ENCODE measurements around the gene ARMC2.
"Not testable (repeated sequence)": the region's sequence is repeated elsewhere in the genome, so short reads cannot be mapped to it uniquely, and the experiment has no call there.

The ARMC2 gene

DNA sequence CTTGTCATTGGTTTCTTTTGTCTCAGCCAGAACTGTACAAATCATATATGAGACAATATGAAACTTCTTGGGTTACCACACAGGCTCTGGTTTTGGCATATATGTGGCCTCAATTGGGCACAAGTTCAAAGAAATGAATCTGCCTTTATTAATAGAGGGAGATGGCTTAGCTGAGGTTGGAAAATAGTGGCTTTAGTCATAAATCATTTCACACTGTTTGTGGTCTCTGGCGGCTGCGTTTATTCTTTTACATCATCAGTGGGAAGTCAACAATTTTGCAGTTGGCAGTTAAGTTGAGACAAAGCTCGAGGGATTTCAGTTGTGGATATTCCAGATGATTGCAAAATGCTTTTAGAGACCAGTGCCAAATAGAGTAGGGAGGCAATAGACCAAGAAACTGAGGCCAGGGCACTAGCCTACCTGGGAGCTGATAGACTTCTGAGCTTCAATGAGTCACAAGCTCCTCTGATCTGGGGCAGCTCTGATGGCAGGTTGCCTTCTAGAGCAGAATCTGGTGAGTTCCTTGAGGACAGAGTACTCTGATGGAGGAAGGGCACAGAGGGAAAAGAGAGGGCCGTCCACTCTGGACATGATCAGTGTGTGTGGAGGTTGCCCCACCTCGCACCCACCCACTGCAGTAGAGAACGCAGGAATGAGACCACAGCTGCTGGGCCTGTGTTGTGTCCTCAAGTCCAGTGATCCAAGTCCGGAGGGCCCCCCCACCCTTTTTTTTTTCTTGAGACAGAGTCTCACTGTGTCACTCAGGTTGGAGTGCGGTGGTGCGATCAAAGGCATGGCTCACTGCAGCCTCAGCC, 73.5 kb downstream of the ARMC2 start:
- FAIRE-seq: no peak

DNA sequence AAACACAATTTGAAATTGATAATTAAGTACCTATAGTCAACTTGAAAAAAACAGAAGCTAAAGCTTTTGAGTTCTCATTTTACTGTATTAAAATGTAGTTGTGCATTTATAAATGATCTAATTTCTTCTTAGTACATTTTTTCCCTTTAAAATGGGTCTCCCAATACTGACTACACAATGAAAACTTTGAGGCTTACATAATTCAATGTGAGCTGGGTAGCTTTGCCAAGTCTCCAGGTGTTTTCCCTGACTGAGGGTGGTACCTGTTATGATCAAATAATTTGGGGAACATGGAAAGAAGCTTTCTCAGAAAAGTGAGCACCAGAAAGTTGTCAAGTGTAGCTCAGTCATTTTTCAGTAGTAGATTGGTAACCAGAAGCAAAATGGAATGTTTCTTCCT, 74.3 kb downstream of the ARMC2 start:
- FAIRE-seq: no peak

DNA sequence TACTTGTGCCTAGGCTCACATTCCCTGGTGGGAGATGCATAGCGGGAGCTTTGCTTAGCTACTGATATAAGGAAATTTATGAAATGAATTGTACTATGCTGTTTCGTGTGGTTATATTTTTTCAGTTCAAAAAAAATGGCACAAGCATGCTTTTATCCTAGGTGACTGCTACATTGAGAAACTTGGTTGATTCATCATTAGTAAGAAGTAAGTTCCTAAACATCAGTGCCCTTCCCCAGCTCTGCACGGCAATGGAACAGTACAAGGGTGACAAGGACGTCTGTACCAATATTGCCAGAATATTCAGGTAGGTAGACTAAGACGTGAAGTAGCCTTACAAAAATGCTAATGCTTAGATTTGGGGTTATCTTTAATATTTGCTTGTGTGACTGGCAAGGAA, 79.7 kb downstream of the ARMC2 start:
- no peak for FAIRE-seq

DNA sequence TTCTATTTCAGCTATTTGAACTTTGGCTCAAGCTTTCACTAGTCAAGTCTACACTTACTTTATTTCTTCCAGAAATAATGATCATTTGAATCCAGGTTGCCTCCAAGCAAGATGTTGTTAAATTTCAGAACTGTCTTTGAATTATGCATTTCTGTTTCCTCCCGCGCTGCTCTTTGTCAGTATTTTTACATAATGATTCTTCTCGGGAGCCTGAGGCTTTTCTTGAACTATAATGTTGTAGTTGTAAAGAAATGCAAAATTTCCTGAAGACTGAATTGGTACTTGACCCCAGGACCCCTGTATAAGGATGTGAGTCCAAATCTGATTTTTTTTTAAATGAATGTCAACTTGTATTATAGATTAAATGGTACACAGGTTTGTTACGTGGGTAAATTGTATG, 80.4 kb downstream of the ARMC2 start:
- FAIRE-seq: no peak

DNA sequence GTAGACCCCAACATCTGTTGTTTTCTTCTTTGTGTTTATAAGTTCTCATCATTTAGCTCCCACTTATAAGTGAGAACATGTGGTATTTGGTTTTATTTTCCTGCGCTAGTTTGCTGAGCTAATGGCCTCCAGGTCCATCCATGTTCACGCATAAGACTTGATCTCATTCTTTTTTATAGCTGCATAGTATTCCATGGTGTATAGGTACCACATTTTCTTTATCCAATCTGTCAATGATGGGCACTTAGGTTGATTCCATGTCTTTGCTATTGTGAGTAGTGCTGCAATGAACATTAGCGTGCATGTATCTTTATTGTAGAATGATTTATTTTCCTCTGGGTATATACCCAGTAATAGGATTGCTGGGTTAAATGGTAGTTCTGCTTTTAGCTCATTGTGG, 82.9 kb downstream of the ARMC2 start:
- not testable (repeated sequence) for FAIRE-seq

DNA sequence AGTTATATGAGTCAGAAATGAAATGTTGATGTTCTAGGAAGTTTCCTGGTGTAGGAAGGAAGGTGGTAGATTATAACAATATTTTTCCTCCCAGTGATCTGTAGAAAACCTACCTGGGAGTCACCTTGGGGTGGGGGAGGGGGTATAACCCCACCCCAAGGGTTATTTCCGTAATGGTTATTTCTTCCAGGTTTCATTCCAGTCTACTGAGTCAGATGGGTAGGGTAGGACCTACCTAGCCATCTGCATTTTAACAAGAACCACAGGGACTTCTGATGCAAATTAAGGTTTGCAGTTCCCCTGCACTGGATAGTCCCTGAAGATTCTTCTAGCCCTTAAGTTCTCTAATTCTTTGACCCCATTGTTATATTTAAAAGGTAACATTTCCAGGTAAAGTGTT, 88.9 kb downstream of the ARMC2 start:
- no peak for FAIRE-seq

DNA sequence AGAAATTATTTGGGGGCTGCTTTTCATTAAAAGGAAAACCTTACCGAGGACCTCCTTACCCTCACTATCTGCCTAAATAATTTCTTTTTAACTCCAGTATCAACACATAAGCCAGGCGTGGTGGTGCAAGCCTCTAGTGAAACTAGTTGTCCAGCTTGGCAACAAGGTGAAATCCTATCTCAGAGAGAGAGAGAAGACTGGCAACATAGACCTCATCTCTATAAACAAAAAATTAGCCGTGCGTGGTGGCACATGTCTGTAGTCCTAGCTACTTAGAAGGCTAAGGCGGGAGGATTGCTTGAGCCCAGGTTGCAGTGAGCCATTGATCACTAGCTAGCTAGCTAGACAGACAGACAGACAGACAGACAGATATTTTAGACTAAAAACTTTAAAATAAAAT, 92.5 kb downstream of the ARMC2 start:
- FAIRE-seq: no peak

DNA sequence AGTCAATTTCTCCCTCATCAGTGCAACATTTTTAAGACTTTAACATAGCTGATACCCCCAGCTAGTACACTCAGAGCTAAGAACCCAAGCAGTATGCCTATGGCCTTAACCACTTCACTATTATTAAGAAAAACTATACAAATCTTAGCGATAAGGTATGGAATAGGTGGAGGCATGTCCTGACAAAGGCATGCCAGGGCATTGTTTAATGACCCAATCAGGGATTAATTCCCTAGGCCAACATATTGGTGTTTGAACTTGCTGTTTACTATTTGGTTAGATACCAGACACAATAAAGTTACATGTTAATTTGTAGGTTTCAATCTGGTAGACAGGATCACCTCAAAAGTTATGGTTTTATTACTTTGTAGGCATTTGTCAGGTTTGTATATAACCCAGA, 93.1 kb downstream of the ARMC2 start:
- FAIRE-seq: no peak

DNA sequence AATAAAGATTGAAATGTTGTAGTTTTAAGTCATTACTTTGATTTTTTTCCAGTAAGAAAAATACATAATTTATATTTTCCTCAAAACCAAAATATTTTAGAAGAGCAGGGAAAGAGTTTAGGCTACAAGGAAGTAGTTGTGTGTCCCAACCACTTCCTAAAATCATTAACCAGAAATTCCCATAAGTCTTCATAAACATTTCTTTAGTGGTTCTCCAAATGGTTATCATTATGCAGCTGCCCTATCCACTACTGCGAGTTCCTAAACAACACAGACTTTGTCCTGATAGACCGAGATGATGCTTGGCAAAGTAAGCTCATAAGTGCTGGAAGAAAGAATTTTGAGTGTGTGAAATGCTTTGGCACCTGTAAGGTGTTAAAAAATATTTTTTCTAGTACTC, 93.6 kb downstream of the ARMC2 start:
- peak; percentile 41 for FAIRE-seq

DNA sequence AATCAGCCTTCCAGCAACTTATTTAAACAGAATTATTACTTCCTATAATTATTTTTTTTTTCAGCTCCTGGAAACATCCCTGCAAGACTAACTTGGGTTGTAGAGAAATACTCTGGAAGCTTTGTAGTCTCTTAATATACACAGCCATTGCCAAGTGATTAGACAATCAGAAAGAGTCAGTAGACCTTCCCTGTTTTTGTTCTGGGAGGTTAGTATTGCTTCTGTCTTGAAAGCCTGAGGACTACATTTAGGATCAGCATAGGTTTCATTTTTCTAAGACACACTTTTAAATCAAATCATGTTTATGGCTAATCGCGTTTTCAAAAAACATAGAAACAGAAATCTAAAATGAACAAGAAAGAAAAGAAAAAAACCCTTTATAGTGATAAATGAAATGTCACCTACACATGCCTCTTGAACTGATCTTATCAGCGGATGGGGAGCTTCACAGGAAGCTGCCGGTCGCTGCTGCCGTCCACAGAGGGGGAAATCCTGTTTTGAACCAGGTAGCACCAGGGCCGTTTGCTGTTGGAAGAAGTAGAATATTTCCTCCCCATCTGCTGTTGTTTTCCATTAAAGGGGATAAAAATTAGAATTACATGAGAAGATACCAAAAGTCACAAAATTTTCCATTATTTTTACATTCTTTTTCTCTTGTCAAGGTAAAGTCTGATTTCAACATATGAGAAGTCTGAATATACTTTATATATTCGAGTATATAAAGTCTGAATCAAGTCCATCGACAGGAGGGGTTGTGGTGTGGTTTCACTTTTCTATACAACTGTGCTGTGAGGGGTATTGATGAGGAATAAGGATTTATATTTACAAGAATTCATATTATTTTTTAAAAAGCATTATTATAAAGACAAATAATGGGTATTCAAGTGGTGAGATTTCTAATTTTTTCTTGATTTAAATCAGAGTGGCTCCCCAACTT, 94.6 kb downstream of the ARMC2 start:
- no peak for FAIRE-seq

DNA sequence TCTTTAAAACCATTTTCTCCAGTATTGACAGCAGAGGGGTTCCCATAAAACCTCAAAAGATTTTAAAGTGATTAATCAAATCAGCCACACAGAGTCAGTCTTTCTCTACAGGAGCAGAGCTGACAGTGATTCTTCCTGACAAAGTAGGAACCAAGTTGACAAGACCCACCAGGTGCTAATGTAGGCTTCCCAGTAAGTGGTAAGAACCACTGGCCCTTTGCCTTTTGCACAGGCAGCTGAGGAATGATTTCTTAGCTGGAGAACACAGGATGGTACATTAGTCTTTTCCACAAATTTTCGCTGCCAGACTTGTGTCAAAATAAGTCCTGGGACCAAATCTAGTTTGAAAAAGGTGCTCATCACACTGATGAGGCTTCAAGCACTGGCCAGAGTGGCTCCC, 95.8 kb downstream of the ARMC2 start:
- no peak for FAIRE-seq

DNA sequence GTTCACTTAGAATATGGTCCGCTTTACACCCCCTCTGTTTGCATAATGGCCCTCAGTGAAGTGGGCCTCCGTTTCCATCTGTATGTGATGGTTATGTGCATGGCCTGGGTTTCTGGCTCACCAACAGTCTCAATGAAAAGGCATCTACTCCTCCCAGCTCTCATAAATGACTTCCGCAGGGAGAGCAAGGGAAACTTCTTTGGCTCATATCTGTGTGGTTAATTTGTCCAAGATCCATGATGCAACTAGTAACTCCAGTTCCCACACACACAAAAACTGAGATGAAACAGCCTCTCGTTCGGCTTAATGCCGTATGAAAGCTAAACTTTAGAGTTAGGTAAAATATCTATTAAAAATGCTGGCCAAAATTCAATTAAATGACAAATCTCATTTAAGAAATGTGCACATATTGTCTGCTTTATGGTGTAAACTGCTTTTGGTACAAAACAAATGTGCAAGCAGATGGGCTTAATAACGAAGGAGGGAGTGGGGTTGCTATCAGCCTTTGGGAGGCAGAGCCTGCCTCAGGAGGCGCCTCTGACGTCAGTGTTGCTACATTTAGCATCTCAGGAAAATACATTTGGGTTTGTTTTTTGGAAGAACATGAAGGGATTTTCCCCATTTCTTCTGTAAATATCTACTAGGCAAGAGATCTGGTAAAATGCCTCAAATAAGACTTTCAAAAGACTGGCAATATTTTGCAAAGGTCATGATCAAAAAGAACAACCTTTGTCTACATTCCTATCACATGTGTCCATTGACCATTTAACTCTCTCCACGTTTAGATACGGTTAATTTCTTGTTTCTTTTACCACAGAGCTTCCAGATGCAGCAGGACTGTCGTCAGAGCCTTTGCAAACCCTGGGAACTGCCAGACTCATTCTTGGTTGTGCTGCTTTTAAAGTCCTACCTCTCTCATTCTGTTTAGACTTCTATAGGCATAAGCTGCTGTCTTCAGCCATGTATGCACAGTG, 96.8 kb downstream of the ARMC2 start:
- FAIRE-seq: no peak

DNA sequence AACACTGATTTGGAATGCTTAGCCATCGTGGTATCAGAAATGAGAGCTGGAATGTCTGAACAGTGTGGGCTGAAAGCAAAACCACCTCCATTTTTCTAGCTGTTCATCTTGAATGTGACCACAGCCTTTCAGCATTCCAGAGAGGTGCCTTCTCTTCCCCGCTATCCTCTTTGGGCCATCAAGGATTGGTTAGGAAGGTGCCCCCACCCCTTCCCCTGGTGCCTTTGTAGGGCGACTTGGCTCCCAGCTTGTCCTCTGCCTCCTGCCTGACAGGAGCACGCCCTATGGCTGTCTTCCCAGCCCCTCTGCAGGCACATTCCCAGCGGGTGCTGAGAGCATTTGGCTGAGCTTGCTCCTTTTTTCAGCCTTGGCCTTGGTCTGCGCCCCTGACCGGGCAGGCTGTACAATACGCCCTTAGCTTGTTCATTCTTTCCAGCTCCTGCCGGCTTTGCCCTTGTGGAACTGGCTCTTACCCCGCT, 97.5 kb downstream of the ARMC2 start:
- FAIRE-seq: no peak

DNA sequence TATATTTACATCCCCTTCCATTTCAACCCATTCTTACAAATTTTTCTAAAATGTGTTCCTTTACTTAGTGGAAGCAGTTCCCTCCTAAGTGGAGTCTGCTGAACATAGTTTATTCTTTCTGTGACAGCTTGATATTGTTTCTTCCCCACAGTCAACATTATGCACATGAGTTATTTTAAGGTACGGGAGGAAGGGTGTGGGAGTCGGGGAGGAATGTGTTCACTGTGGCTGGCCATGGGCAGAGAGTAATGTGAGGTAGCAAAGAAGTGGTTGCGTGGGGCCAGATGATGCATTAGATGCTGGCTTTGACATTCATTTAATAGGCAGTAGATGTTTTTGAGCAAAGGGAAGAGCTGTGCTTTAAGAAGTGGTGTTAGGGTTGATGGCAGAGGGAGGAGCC, 98.5 kb downstream of the ARMC2 start:
- no peak for FAIRE-seq

DNA sequence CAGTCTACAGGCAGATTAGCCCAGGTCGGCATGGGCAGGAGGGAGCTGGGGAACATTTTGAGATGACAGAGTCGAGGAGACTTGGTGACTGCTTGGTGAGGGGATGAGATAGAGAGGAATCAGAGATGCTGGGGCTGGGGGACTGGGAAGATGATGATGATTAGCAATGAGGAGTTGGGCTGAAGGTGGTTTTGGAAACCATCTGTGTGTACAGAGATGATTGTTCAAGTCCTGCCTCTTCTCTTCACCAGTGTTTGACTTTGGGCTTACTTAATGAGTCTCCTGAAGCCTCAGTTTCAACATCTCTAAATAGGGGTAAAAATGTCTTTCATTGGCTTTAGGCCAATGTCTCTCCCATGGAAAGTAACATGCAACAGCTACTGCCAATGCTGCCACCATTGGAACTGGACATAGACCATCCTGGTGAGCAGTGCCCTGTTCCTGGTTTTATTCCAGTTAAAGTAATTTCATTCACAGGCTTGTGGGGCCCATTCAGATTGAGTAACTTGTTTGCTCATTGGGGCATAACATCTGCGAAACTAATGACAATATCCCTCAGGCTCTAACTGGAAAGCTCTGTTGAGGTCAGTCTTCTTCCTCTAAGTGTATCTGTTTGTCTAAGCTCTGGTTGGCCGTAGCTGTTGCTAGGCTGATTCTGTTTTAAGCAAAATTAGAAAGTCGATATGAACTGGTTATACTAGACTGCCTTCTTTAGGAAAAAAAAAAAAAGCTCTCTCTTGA, 99.1 kb downstream of the ARMC2 start:
- FAIRE-seq: no peak

DNA sequence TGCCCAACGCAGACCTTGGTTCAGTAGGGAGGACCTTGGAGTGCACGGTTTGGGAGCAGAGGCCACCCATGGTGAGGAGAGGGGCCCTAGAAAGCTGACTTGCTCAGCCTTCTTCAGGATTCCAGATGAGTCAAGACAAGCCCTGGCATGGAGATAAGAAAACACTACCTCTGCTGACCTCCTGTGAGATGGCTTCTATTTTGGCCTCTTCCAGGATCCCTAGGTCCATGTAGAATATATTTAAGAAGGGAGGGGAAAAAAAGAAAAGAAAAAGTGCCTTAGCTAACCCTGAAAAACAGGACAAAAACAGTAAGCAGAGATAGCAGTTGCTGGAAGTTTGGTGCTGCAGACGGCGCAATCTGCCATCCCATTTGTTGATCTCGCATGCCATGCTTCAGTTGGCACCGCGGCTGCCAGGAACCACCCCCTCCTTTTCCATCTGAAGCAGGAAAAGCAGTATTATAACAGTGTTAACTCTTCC, 100.0 kb downstream of the ARMC2 start:
- no peak for FAIRE-seq

DNA sequence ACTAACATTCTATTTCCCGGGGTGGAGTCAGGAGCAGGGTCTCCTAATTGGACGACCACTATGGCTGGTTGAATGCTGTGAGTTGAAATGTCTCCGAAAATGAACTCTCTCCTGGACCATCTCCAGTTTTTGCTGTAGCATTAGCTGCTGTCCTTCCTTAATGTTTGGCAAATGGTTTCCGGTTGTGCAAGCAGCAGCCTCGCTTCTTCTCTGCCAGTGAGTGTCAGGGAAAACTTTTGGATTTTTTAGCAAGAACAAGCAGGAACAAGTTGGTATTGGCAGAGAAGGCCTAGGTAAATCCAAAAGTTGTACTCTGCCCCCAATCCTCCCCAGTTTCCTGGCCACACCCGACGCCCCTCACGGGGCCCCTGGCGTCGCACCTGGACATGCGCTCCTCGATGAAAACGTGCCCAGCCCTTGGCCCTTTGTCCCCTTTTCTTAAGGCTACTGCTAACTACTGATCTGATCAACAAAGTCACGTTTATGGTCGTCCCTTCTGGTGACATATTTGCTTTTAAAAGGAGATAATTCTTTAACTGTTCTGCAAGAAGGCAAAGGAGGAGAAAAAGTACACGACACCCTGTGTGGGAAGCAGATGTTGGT, 103.2 kb downstream of the ARMC2 start:
- FAIRE-seq: no peak

DNA sequence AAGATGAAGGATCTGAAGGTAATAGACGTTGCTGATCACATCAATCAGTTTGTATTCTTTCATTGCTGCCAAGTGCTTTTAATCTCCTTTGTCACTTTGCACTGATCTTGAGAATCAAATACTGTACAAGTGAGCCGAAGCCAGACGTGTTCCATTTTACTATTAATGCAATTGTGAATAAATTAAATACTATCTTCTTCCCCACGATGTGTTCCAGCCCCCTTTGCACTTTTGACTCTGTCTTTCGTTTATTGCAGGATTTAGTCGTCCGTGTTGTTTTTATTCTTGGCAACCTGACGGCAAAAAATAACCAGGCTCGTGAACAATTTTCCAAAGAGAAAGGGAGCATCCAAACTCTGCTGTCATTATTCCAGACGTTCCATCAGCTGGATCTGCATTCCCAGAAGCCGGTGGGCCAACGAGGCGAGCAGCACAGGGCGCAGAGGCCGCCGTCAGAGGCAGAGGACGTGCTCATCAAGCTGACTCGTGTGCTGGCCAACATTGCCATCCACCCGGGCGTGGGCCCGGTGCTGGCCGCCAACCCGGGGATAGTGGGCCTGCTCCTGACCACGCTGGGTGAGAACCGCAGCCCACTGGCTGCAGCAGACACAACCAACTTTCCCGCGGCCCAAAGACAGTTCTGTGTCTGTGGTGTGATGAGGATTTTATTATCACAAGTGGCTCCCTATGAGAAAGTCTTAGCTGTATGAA, 104.7 kb downstream of the ARMC2 start:
- no peak for FAIRE-seq

DNA sequence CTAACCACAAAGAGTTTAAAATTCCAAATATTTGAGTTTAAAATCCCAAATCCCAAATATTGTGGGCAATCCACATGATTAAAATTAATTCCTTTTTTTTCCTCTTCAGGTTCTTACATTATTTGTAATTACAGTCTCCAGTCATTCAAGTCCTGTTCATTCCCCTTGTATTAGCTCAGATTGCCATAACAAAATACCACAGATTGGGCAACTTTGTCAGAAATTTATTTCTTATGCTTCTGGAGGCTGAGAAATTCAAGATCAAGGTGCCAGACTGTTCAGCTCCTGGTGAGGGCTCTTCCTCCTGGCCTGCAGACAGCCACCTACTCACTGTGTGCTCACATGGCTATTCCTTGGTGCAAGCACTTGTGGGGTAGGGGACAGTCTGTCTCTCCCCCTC, 105.5 kb downstream of the ARMC2 start:
- no peak for FAIRE-seq

DNA sequence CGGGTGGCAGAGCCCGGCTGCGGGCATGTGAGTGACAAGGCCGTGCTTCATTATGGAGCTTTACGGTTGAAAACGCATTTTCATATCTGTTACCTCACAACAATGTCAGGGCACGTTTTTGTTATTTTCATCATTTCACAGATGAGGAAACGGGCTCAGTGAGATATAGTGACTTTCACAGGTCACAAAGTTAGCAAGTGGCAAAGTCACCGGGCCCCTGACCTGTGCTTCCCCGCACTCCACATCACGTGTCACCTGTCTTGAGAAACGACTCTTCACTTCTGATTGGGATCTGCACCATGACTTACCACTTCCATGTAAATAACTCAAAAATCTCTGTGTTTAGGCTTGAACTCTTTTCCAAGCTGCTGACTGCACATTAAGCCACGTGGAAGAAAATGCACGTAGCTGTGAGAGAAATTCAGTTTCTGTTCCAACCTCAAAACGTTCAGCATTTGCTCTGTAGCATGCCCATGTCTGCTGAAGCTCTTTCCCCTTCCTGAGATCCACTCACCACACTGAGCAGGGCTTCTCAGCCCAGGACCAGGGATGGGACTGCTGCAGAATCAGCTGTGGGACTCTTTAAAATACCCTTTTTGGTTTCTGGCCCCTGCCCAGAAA, 107.2 kb downstream of the ARMC2 start:
- no peak for FAIRE-seq
